Neural cell (in vitro differentiated cells): ENCODE measurements around the gene SYT1. TPM values are rescaled to one million over a fixed set of nuclear protein-coding genes. Genes with fewer than 3 reads are reported as not detected.

Source experiments
- H2AFZ ChIP-seq: fragments of 200-600, 300-800 bp; sonication (generic), shearing (Covaris generic); 2 replicates; pipeline ENCODE4 v1.6.0; 2014; ENCODE audit warnings: low read depth, mild to moderate bottlenecking, antibody characterized with exemption, low read length, moderate library complexity
- H3F3A ChIP-seq: fragments of 200-600 bp; shearing (Covaris generic); 2 replicates; pipeline ENCODE4 v1.6.1; 2016; ENCODE audit warnings: mild to moderate bottlenecking, moderate library complexity, mixed read lengths, antibody characterized with exemption, low read length; ENCODE audit not compliant: insufficient read depth, poor library complexity, severe bottlenecking
- H3K27ac ChIP-seq: fragments of 200-600, 300-800 bp; sonication (generic), shearing (Covaris generic); 2 replicates; pipeline ENCODE4 v1.5.1; 2014; ENCODE audit warnings: mild to moderate bottlenecking, low read length, moderate library complexity
- H3K27me3 ChIP-seq: fragments of 300-800, 200-600 bp; sonication (generic), shearing (Covaris generic); 2 replicates; pipeline ENCODE4 v1.6.0; 2014; ENCODE audit warnings: mild to moderate bottlenecking, low read depth, low read length, moderate library complexity; ENCODE audit not compliant: insufficient read depth
- H3K36me3 ChIP-seq: fragments of 300-800, 200-600 bp; sonication (generic), shearing (Covaris generic); 2 replicates; pipeline ENCODE4 v1.5.1; 2014; ENCODE audit warnings: mild to moderate bottlenecking, antibody characterized with exemption, low read length, moderate library complexity; ENCODE audit not compliant: insufficient read depth
- H3K4me2 ChIP-seq: fragments of 300-800, 200-600 bp; sonication (generic), shearing (Covaris generic); 2 replicates; pipeline ENCODE4 v1.6.0; 2014; ENCODE audit warnings: mild to moderate bottlenecking, low read length
- H3K4me3 ChIP-seq: fragments of 300-800, 200-600 bp; sonication (generic), shearing (Covaris generic); 2 replicates; pipeline ENCODE4 v1.5.1; 2014; ENCODE audit warnings: mild to moderate bottlenecking, low read length, moderate library complexity
- H3K79me2 ChIP-seq: fragments of 200-600 bp; shearing (Covaris generic); replicated peaks from 2 replicates; pipeline ENCODE4 v1.6.0; 2014; ENCODE audit warnings: mild to moderate bottlenecking, low read length, moderate library complexity; ENCODE audit not compliant: insufficient read depth
- H3K9ac ChIP-seq: fragments of 300-800, 200-600 bp; sonication (generic), shearing (Covaris generic); 2 replicates; pipeline ENCODE4 v1.6.1; 2016; ENCODE audit warnings: mild to moderate bottlenecking, low read length, mixed read lengths
- H3K9me2 ChIP-seq: fragments of 200-600 bp; shearing (Covaris generic); 2 replicates; pipeline ENCODE4 v1.6.1; 2016; ENCODE audit warnings: mild to moderate bottlenecking, low read length, mixed read lengths; ENCODE audit not compliant: insufficient read depth
- H3K9me3 ChIP-seq: fragments of 200-600, 300-800 bp; sonication (generic), shearing (Covaris generic); 2 replicates; pipeline ENCODE4 v1.6.1; 2016; ENCODE audit warnings: mild to moderate bottlenecking, mixed run types, low read length, moderate library complexity, mixed read lengths
- H4K20me1 ChIP-seq: fragments of 200-600 bp; shearing (Covaris generic); 2 replicates; pipeline ENCODE4 v1.6.1; 2016; ENCODE audit warnings: mild to moderate bottlenecking, mixed run types; ENCODE audit not compliant: insufficient read depth
- CTCF ChIP-seq: fragments of 450-650 bp; IDR thresholded peaks from 2 replicates; pipeline ENCODE4 v1.5.1; 2014; ENCODE audit warnings: antibody characterized with exemption, mild to moderate bottlenecking, moderate library complexity; ENCODE audit not compliant: poor library complexity, severe bottlenecking
- EZH2 ChIP-seq: fragments of 200-600, 300-800 bp; shearing (Covaris generic), sonication (generic); IDR thresholded peaks from 2 replicates; pipeline ENCODE4 v1.6.1; 2014; ENCODE audit warnings: antibody characterized with exemption, low read length, borderline replicate concordance, mild to moderate bottlenecking; ENCODE audit not compliant: insufficient read depth, poor library complexity, severe bottlenecking
- MXI1 ChIP-seq: fragments of 450-650 bp; conservative IDR thresholded peaks from 2 replicates; pipeline ENCODE4 v1.6.1; 2014; ENCODE audit warnings: antibody characterized with exemption, mild to moderate bottlenecking; ENCODE audit not compliant: poor library complexity, severe bottlenecking
- POLR2AphosphoS5 ChIP-seq: IDR thresholded peaks from 2 replicates; pipeline ENCODE4 v1.6.1; 2012
- RAD21 ChIP-seq: fragments of 450-650 bp; conservative IDR thresholded peaks from 2 replicates; pipeline ENCODE4 v1.6.1; 2014; ENCODE audit warnings: antibody characterized with exemption, mild to moderate bottlenecking, moderate library complexity
- REST ChIP-seq: IDR thresholded peaks from 2 replicates; pipeline ENCODE4 v1.6.1; 2012; ENCODE audit warnings: borderline replicate concordance
- SMC3 ChIP-seq: fragments of 450-650 bp; conservative IDR thresholded peaks from 2 replicates; pipeline ENCODE4 v1.6.1; 2014; ENCODE audit warnings: antibody characterized with exemption, mild to moderate bottlenecking, moderate library complexity; ENCODE audit not compliant: poor library complexity
- TAF1 ChIP-seq: IDR thresholded peaks from 2 replicates; pipeline ENCODE4 v1.6.1; 2012; ENCODE audit warnings: low read depth
- polyA plus RNA-seq: library from polyadenylated mRNA; depleted of rRNA; stranded (reverse); fragments of >200 nt; gene quantifications from 2 replicates; pipeline ENCODE4 v1.2.3, GENCODE V29; 2014

The SYT1 gene
- polyA plus RNA-seq, 1 donor from 2014 or later = 103 TPM

- Histone ChIP-seq H3K9me3 (no peaks in the 10 kb centered on the region), H3K27me3 (no peaks in the 10 kb centered on the region), H2AFZ (no peak overlapping the region), H3K36me3 (no peaks in the 10 kb centered on the region), H3K9ac (no peak overlapping the region), H3F3A (no peaks in the 10 kb centered on the region), H3K27ac (no peak overlapping the region), H3K4me3 (no peak overlapping the region), H4K20me1 (no peaks in the 10 kb centered on the region), H3K9me2 (no peaks in the 10 kb centered on the region), H3K79me2 (no peaks in the 10 kb centered on the region), H3K4me2 (no peak overlapping the region)
- TF ChIP-seq SMC3 (no peak), TAF1 (no peak), POLR2AphosphoS5 (no peak), EZH2 (no peak), RAD21 (no peak), CTCF (no peak), REST (no peak), MXI1 (no peak)
These were observed 304.1 kb downstream of the SYT1 start for GRCh38 chr12:79168687-79169086.

- Histone ChIP-seq H3K79me2 (no peaks in the 10 kb centered on the region), H3K4me2 (no peak overlapping the region), H3K27me3 (no peaks in the 10 kb centered on the region), H3K36me3 (no peaks in the 10 kb centered on the region), H3F3A (no peaks in the 10 kb centered on the region), H2AFZ (no peak overlapping the region), H3K9ac (no peak overlapping the region), H3K9me3 (no peaks in the 10 kb centered on the region), H4K20me1 (no peaks in the 10 kb centered on the region), H3K9me2 (no peaks in the 10 kb centered on the region), H3K27ac (no peak overlapping the region), H3K4me3 (no peak overlapping the region)
- TF ChIP-seq SMC3 (peak; percentile 35), RAD21 (peak; percentile 48), CTCF (peak; percentile 30), EZH2 (no peak)
These were observed 310.1 kb downstream of the SYT1 start for GRCh38 chr12:79174626-79175025.
